ENCODE measurements around the gene FMN2.

FMN2 gene

DNA sequence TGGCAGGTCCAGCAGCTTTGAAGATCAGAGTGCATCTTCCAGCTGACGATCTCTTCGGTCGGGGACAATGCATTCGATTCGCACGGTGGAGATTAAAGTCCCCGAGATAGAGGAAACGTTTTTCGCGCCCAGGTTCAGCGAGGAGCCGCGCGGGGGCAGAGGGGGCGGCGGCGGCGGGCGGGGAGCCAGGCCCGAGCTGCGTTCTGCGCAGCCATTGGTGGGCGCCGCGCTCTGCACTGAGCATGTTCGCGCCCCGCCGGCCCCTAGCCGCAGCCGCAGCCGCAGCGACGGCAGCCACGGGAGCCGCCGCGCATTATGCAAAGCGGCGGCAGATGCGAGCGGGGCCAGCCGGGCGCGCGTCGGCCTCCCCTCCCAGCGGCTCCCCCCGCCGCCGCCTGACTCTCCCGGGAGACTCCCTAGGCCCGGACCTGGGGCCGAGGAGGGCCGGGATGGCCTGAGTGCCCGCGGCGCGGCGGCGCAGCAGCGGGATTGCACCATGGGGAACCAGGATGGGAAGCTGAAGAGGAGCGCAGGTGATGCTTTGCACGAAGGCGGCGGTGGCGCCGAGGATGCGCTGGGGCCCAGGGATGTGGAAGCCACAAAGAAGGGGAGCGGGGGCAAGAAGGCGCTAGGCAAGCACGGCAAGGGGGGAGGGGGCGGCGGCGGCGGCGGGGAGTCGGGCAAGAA, at the start of gene FMN2:
TSS of gene FMN2 (plus strand) at position 270 of the 687 bp plus-strand sequence. CDS start at position 497, 227 bp downstream.
- peak; percentile 24 for DNase-seq (ENCODE audit: low read depth)

DNA sequence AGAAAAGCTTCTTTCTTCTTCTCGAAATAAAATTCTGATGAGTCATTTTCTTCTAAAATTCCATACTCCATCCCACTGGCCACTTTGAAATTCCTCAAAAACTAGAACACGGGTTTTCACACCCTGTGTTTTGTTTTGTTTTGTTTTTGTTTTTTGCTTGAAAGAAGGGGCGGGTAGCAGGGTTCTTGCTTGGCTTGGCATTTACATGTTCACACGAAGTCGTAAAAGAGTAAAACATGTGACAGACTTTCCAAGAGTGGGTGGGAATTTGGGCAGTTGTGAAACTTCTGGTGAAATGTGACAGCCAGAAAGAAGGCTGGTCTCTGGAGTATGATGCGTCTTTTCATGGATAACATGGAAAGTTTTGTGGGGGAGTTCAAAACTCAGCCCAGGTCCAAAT, 47.1 kb upstream of the FMN2 start:
- DNase-seq (ENCODE audit: low read depth), result no peak

DNA sequence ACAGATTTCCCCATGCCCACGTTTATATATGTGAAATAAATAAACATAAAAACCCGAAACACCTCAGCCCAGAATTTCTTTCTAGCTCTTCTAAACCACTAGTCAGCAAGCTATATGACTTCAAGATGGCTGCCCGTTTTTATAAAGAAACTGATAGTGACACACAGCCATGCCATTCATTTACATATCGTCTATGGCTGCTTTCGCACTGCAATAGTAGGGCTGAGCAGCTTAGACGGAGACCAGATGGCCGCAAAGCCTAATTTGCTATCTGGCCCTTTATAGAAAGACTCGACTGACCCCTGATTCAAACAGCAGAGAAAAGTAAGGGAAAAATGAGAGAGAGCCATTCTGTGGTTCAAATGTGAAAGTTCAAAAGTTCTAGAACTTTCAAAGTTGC, 45.7 kb upstream of the FMN2 start:
- DNase-seq (ENCODE audit: low read depth), result no peak

DNA sequence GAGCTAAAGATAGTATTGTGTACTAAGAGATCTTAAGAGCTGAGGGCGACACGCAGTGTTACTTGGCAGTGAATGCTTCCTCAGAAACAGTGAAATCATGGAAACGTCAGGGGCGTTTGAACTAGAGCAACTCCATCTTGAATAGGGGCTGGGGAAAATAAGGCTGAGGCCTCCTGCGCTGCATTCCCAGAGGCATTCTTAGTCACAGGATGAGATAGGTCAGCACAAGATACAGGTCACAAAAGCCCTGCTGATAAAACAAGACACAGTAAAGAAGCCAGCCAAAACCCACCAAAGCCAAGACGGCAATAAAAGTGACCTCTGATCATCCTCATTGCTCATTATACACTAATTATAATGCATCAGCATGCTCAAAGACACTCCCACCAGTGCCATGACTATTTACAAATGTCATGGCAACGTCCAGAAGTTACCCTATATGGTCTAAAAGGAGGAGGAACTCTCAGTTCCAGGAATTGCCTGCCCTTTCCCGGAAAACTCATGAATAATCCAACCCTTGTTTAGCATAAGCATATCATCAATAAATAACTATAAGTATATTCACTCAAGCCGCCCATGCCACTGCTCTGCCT, 37.5 kb upstream of the FMN2 start:
- no peak for DNase-seq (ENCODE audit: low read depth)

DNA sequence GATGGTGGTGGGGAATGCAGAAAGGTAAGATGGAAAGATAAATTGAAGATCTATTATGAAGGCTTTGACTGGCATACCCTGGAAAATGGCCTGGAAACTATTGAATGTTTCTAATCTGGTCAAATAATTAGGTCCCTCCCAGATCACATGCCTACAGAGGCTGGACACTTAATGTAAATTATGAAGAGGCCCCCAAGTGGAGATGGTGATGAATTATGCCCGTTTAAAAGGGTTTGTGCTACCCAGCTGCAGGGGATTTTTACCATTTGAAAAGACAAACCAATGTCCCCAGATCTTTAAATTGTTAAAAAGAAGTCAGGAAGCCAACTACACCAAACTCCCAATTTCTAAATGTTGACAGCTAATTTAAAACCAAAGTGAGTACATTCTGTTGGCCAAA, 35.7 kb upstream of the FMN2 start:
- DNase-seq (ENCODE audit: low read depth), result no peak

DNA sequence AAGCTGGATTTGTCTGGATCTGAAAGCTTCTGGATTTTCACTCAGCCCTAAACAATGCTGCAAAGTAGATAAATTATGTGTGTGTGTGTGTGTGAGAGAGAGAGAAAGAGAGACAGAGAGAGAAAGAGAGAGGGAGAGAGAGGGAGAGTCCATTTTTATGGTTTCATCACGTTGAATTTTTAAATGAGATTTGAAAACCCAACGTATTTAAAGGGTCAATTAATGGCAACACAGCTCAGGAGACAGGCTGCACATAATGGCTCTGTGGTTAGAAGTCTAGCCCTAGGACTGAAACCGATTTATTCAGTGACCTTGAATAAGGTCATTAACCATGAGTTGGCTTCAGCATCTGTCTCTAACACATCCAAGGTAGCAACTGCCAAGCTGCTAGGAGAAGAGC, 35.3 kb upstream of the FMN2 start:
- DNase-seq (ENCODE audit: low read depth), result no peak

DNA sequence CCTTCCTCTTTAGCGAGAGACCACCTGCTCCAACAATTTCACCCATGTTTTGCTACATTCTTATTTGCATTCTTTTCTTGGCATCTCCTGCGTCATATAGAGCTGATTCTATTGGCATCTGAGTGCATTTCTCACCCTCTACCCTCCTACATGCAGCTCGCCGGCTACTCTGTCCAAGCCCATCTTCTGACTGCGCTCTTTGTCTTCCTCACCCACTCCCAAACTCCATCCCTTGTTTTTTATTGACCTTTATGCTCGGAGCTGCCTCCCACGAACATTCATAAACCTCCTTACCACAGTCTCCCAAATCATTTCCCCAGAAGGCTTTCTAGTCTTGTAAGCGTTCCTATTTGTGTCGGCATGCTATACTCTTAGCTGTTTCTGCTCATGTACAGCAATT, 33.6 kb upstream of the FMN2 start:
- DNase-seq (ENCODE audit: low read depth), result no peak

DNA sequence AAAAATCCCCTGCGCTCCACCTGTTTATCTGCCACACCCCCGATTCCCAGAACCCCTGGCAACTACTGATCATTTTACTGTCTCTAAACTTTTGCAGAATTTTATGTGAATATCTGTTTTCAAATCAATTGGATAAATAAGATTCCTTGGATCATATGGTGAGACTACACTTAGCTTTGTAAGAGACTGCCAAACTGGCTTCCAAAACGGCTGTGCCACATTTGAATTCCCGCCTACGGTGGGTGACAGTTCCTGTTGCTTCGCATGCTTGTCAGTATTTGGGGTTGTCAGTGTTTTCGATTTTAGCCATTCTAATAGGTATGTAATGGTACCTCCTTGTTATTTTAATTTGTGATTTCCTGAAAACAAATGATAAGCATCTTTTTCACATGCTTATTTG, 22.7 kb upstream of the FMN2 start:
- no peak for DNase-seq (ENCODE audit: low read depth)

DNA sequence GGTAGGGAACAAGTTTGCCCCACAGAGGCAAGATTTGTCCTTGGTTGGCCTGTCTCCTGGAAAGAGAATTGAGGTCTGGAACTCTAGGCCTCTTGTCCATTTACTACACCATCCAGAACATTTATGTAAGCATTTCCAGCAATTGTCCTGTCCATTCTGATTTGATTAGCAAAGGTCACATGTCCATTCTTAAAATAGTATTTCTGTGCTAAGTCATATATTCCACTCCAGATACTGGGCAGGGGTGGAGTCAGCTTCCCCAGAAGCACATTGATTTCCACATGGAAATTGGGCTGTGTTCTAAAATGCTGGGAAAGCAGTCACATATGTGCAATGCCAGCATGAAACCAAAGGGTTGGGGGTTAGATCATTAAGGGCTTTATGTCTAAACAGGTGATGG, 21.5 kb upstream of the FMN2 start:
- peak; percentile 63 for DNase-seq (ENCODE audit: low read depth)

DNA sequence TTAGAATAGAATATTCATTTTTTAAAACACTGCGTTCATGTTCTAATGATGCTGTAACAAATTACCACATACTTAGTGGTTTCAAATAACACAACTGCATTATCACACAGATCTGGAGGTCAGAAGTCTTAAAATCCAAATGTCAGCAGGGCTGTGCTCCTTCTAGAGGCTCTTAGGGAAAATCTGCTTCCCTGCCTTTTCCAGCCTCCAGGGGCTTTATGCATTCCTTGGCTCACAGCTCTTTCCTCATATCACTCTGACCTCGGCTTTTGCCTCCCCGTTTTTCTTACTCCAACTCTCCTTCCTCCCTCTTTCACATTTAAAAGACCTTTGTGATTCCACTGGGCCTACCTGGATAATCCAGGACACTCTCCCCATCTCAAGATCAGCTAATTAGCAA, 18.6 kb upstream of the FMN2 start:
- no peak for DNase-seq (ENCODE audit: low read depth)

DNA sequence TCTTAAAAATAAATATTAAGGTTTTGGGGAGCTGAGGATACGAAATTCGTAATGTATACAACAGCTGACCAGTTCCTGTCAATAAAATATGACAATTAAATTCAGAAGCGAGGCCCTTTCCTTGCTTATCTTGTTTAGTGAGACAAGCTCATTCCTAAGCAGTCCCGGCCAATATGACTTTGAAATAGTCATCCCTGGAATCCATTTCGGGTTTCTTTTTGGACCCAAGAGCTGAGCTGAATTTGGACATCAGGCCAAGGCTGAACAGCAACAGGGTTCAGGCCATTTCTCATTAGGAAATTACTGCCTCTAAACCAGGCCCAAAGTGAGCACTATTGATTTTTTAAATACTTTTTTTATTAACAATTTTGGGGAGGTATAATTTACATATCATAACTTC, 17.3 kb upstream of the FMN2 start:
- no peak for DNase-seq (ENCODE audit: low read depth)

DNA sequence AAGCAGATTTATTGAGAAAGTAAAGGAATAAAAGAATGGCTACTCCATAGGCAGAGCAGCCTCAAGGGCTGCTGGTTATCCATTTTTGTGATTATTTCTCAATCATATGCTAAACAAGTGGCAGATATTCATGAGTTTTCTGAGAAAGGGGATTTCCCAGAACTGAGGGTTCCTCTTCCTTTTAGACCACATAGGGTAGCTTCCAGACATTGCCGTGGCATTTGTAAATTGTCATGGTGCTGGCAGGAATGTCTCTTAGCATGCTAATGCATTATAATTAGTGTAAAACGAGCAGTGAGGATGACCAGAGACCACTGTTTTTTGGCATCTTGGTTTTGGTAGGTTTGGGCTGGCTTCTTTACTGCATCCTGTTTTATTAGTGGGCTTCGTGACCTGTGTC, 16.8 kb upstream of the FMN2 start:
- no peak for DNase-seq (ENCODE audit: low read depth)

DNA sequence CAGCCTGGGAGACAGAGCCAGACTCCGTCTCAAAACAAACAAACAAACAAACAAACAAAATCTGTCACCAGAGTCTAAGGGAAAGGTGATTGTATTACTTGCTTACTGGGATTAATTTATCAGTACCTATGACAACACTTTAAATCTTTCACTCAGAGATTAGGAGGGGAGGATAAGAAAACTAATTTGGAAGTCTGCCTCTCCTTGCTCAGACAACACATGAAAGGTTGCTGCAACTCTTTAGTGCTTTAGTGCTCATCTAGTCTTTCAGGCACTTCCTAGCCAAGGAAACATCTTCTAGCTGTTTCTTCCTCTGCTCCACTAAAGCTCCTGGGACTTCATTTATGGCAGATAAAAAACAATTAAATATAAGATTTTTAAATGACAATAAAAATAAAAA, 7.3 kb upstream of the FMN2 start:
- no peak for DNase-seq (ENCODE audit: low read depth)

DNA sequence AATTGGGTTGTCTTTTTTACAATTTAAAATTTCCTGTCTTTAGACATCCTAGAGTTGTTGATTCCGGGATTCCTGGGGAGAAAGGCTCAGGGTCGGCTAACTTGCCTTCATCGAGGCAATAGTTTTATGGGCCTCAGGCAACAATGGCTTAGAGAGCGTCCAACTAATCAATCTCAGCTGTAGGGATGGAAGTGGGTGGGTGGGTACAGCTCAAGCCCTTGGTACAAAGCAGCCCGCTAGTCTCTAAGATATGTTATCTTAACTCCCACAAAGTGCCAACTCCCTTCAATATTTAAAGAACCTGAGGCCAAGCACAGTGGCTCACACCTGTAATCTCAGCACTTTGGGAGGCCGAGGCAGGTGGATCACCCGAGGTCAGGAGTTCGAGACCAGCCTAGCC, 6.9 kb upstream of the FMN2 start:
- no peak for DNase-seq (ENCODE audit: low read depth)

DNA sequence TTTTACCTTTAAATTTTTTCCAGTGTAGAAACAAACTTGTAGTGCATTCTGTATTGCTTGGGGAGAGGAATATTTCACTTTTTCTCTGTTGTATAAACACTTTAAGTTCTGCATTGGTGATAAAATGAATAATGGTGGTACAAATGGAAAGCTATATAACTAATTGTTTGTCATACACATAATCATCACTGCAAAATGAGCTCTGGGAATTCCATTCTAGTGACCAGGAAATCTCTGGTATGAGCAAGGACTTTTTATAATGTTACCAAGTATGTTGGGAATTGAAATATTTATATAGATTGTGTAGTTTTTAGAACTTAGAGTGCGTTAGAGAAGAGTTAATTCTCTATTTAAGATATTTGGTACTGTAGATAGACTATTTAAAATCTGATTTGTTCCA, 5.0 kb upstream of the FMN2 start:
- DNase-seq (ENCODE audit: low read depth), result no peak

DNA sequence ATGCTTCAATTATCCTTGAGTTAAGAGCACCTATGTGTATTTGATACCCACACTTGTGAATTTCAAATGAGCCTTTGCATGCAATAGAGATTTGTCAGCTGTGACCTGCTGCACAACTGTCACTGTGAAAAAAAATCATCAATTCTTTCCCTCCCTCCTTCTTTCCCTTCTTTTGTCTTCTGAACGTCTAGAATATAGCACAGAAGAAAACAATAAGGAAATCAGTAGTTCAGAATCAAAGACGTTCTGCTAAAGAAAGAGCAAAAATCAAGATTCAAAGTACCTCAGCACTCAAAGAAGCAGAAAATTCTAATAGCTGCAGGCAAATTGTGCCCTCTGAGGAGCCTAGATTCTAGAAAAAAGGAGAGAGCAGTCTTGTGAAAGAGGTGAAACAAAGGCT, 1.7 kb upstream of the FMN2 start:
- no peak for DNase-seq (ENCODE audit: low read depth)

DNA sequence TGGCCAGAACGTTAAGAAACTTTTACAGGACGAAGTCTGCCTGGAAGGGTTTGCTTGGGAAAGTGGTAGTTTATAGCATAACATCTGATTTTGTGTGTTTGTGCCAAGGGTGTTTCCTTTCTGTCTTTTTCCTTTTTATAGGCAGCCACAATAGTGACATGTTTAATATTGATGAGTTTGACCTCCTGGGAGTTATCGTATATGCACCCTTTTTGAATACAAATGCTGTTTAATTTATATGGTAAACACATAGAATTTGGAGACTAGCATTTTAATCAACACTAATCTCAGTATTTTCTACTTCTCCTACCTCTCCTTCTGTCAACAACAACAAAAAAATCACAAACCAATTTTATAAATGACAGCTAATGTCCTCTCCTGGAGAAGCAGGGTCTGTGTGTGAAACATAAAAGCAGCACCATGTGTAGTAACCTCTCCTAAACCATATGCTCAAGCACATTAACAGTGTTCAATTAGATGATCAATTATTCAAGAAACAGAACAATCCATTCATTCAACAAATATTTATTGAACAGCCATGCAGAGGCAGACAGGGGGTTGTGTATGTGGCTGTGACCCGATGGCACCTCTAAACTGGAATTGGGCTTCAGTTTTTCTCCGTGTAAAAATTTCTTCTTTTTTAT, 604 bp upstream of the FMN2 start:
- DNase-seq (ENCODE audit: low read depth), result no peak

DNA sequence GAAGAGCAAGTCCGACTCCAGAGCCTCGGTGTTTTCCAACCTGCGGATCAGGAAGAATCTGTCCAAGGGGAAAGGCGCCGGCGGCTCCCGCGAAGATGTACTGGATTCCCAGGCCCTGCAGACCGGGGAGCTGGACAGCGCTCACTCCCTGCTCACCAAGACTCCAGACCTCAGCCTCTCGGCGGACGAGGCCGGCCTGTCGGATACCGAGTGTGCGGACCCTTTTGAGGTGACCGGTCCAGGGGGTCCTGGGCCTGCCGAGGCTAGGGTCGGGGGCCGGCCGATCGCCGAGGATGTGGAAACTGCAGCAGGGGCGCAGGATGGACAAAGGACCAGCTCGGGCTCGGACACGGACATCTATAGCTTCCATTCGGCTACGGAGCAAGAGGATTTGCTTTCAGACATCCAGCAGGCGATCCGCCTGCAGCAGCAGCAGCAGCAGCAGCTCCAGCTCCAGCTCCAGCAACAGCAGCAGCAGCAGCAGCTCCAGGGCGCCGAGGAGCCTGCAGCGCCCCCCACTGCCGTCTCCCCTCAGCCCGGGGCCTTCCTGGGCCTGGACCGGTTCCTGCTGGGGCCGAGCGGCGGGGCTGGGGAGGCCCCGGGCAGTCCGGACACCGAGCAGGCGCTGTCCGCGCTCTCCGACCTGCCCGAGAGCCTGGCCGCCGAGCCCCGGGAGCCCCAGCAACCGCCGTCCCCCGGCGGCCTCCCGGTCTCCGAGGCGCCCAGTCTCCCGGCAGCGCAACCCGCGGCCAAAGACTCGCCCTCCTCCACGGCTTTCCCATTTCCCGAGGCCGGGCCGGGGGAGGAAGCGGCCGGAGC, 827 bp downstream of the FMN2 start:
- peak; percentile 71 for DNase-seq (ENCODE audit: low read depth)

DNA sequence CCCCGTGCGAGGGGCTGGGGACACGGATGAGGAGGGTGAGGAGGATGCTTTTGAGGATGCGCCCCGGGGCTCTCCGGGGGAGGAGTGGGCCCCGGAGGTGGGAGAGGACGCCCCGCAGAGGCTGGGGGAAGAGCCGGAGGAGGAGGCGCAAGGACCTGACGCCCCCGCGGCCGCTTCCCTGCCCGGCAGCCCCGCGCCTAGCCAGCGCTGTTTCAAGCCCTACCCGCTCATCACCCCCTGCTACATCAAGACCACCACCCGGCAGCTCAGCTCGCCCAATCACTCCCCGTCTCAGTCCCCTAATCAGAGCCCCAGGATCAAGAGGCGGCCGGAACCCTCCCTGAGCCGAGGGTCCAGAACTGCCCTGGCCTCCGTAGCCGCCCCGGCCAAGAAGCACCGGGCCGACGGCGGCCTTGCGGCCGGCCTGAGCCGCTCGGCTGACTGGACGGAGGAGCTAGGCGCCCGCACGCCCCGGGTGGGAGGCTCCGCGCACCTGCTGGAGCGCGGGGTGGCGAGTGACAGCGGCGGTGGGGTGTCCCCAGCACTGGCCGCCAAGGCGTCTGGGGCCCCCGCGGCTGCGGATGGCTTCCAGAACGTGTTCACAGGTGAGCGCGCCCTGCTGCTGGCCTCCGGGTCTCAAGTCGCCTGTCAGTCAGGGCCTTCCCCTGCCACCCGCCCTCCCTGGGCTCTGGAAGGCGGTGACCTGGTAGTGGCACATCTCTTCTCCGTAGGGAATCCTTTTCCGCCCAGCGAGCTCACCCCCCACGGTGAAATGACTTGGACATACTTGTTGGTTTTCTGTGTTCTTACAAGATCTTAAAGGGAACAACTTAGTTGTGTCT, 1.7 kb downstream of the FMN2 start:
- no peak for DNase-seq (ENCODE audit: low read depth)

DNA sequence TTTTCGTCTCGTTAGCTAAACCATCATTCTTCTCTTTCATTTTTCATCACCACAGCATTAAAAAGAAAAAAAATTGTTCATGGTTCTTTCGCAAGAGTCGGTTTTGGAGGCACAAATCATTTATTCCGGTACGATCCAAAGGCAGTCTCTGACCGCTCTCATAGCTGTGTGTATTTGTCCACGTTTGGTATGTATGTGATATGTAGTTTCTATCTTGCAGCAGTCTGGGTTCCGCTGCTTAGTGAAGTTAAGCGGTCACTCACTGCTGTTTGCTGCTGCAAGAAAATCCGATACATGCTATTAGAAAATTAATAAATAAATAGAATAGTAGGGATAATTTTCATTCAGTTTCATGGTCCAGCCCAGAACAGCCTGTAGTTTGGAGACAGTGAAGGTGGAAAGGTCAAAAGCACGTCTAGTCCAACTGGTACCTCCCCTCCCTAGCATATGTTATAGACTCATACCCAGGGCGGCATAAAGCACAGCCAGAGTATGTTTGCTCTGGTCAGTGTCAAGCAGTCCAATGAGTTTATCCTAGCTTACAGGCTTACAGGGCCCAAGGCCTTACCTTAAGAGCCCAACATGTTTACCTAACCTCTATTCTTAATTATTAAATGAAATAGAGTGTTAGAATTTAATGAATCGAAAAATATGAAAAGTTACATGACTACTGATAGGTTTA, 2.5 kb downstream of the FMN2 start:
- DNase-seq (ENCODE audit: low read depth), result no peak

DNA sequence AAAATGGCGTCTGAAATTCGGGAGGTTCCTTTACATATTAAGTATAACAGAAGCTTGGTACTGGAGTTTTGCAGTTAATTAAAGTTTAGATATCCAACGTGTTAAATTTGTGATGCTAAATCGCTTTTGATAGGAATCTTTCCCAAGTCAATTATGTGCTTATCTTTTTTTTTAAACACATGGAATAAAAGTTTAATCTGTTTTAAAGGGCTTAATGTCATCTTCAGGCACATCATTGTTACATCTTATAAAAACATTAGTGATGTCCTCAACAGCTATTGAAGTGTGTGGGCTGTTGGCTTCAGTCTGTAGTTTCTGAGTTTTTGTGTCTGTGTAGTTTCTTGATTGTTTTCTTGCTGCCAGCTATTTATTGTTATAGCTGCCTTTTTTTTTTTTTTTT, 5.3 kb downstream of the FMN2 start:
- no peak for DNase-seq (ENCODE audit: low read depth)
